H1 (cell line): Measurements from ENCODE around the gene GTF3C2. TPM values are rescaled to one million over a fixed set of nuclear protein-coding genes. Genes with fewer than 3 reads are reported as not detected.

Source experiments
- CTCF ChIA-PET: fragments of 300-600 bp; sonication (Branson Sonifier 250); formaldehyde crosslinking; loops from one replicate; lab custom pipeline; 2021; ENCODE audit not compliant: partially characterized antibody; lab: Charles Lee
- POLR2A ChIA-PET: fragments of 300-600 bp; sonication (Branson Sonifier 250); formaldehyde crosslinking; loops from one replicate; lab custom pipeline; 2021; ENCODE audit warnings: inconsistent platforms; ENCODE audit not compliant: partially characterized antibody; lab: Charles Lee
- DNase-seq, 2 experiments: peaks; one replicate each; pipeline versions ENCODE4 v3.0.0 to v3.0.0-alpha.2; 2010 to 2022; ENCODE audit warnings: low spot score in 2 of 2, low read depth in 1 of 2, mixed read lengths in 1 of 2
- FAIRE-seq: peaks from 2 replicates; lab custom pipeline; 2011; peaks lifted over from hg19 to GRCh38; lab: Jason Lieb, UNC
- H2AFZ ChIP-seq: 2 replicates; pipeline ENCODE4 v1.8.1; 2012; ENCODE audit warnings: low read length, inconsistent platforms
- H2AK5ac ChIP-seq: 2 replicates; pipeline ENCODE4 v1.6.1; 2013; ENCODE audit warnings: low read depth, low read length
- H2BK120ac ChIP-seq: replicated peaks from 2 replicates; pipeline ENCODE3; 2013; ENCODE audit warnings: low read depth, low read length, inconsistent platforms
- H2BK12ac ChIP-seq: 2 replicates; pipeline ENCODE4 v1.6.1; 2013; ENCODE audit warnings: low read depth, low read length
- H2BK15ac ChIP-seq: 2 replicates; pipeline ENCODE4 v1.6.1; 2013; ENCODE audit warnings: low read length
- H2BK20ac ChIP-seq: 2 replicates; pipeline ENCODE4 v1.6.1; 2013; ENCODE audit warnings: low read length
- H2BK5ac ChIP-seq: 2 replicates; pipeline ENCODE4 v1.6.1; 2013; ENCODE audit warnings: low read depth, low read length
- H3K14ac ChIP-seq: 2 replicates; pipeline ENCODE4 v1.6.1; 2013; ENCODE audit warnings: inconsistent platforms; ENCODE audit not compliant: insufficient read length
- H3K18ac ChIP-seq: 2 replicates; pipeline ENCODE4 v1.6.1; 2013; ENCODE audit warnings: low read length; ENCODE audit errors: extremely low read depth
- H3K23ac ChIP-seq: 2 replicates; pipeline ENCODE4 v1.6.1; 2013; ENCODE audit warnings: inconsistent platforms; ENCODE audit not compliant: insufficient read length
- H3K23me2 ChIP-seq: 2 replicates; pipeline ENCODE4 v1.6.1; 2013; ENCODE audit warnings: low read depth, low read length
- H3K27ac ChIP-seq: 2 replicates; pipeline ENCODE4 v1.6.1; 2011; ENCODE audit warnings: low read depth, low read length, inconsistent platforms
- H3K27me3 ChIP-seq, 4 experiments: replicated peaks in 1 of 4; 1 replicate in 1 of 4; 2 replicates in 3 of 4; pipeline versions ENCODE4 v1.6.1 to v1.8.1; 2011 to 2013; ENCODE audit warnings: low read length in 3 of 4, mild to moderate bottlenecking in 3 of 4, inconsistent platforms in 2 of 4, mixed read lengths in 2 of 4, moderate library complexity in 1 of 4; ENCODE audit not compliant: control insufficient read depth in 3 of 4, insufficient read depth in 3 of 4; ENCODE audit errors: extremely low read depth in 1 of 4
- H3K36me3 ChIP-seq, 4 experiments: 2 replicates each; pipeline versions ENCODE4 v1.6.1 to v1.8.1; 2011 to 2013; ENCODE audit warnings: mild to moderate bottlenecking in 4 of 4, low read length in 3 of 4, moderate library complexity in 2 of 4, control low read depth in 1 of 4, inconsistent platforms in 1 of 4; ENCODE audit not compliant: insufficient read depth in 4 of 4, control insufficient read depth in 2 of 4
- H3K4ac ChIP-seq: replicated peaks from 2 replicates; pipeline ENCODE3; 2013; ENCODE audit warnings: low read length, low read depth, mixed read lengths, inconsistent platforms; ENCODE audit not compliant: insufficient read length
- H3K4me1 ChIP-seq, 4 experiments: replicated peaks in 1 of 4; 1 replicate in 1 of 4; 2 replicates in 3 of 4; pipeline versions ENCODE4 v1.6.1 to v1.8.1; 2011 to 2013; ENCODE audit warnings: low read length in 3 of 4, inconsistent platforms in 2 of 4, mixed read lengths in 1 of 4; ENCODE audit not compliant: insufficient read depth in 4 of 4, control insufficient read depth in 3 of 4
- H3K4me2 ChIP-seq, 2 experiments: 2 replicates each; pipeline versions ENCODE4 v1.6.1 to v1.8.1; 2011 to 2013; ENCODE audit warnings: low read depth in 2 of 2, low read length in 2 of 2, control low read depth in 1 of 2, inconsistent platforms in 1 of 2, mild to moderate bottlenecking in 1 of 2; ENCODE audit not compliant: insufficient read depth in 1 of 2
- H3K4me3 ChIP-seq, 4 experiments: fragments of 200-600, 300-600 bp in 1 of 4; sonication (generic), shearing (Covaris generic), sonication (Bioruptor Twin) in 1 of 4; 2 replicates each; pipeline versions ENCODE4 v1.5.1 to v1.8.1; 2011 to 2016; ENCODE audit warnings: low read length in 4 of 4, low read depth in 3 of 4, control low read depth in 2 of 4, inconsistent platforms in 2 of 4, mild to moderate bottlenecking in 2 of 4, mixed read lengths in 1 of 4, moderate library complexity in 1 of 4; ENCODE audit not compliant: insufficient read depth in 2 of 4; ENCODE audit errors: extremely low read depth in 1 of 4
- H3K56ac ChIP-seq: replicated peaks from 2 replicates; pipeline ENCODE3; 2013; ENCODE audit warnings: low read depth, mild to moderate bottlenecking, mixed read lengths, low read length, inconsistent platforms; ENCODE audit not compliant: insufficient read length
- H3K79me1 ChIP-seq: 2 replicates; pipeline ENCODE4 v1.6.1; 2013; ENCODE audit warnings: low read depth, low read length, control low read depth
- H3K79me2 ChIP-seq, 2 experiments: 2 replicates each; pipeline versions ENCODE4 v1.6.1 to v1.8.1; 2012 to 2013; ENCODE audit warnings: low read length in 2 of 2, mild to moderate bottlenecking in 2 of 2, inconsistent platforms in 1 of 2; ENCODE audit not compliant: insufficient read depth in 2 of 2, control insufficient read depth in 1 of 2
- H3K9ac ChIP-seq, 4 experiments: replicated peaks in 1 of 4; 1 replicate in 1 of 4; 2 replicates in 3 of 4; pipeline versions ENCODE4 v1.6.1 to v1.8.1; 2011 to 2013; ENCODE audit warnings: low read depth in 3 of 4, low read length in 3 of 4, control low read depth in 2 of 4, mild to moderate bottlenecking in 2 of 4, moderate library complexity in 2 of 4, inconsistent platforms in 1 of 4; ENCODE audit errors: extremely low read depth in 1 of 4
- H3K9me3 ChIP-seq, 2 experiments: 2 replicates each; pipeline versions ENCODE4 v1.6.1 to v1.8.1; 2012 to 2013; ENCODE audit warnings: mild to moderate bottlenecking in 2 of 2, moderate library complexity in 2 of 2, control low read depth in 1 of 2, inconsistent platforms in 1 of 2, low read depth in 1 of 2, low read length in 1 of 2, mixed read lengths in 1 of 2; ENCODE audit not compliant: insufficient read depth in 2 of 2
- H4K20me1 ChIP-seq, 2 experiments: replicated peaks in 1 of 2; 2 replicates each; pipeline versions ENCODE3 to v1.8.1; 2011 to 2013; ENCODE audit warnings: inconsistent platforms in 2 of 2, low read length in 2 of 2, mild to moderate bottlenecking in 1 of 2; ENCODE audit not compliant: insufficient read depth in 2 of 2, control insufficient read depth in 1 of 2
- H4K5ac ChIP-seq: 2 replicates; pipeline ENCODE4 v1.6.1; 2013; ENCODE audit warnings: low read length, low read depth, mixed read lengths, inconsistent platforms; ENCODE audit not compliant: insufficient read length
- H4K8ac ChIP-seq: 2 replicates; pipeline ENCODE4 v1.8.0; 2013; ENCODE audit warnings: mild to moderate bottlenecking, moderate library complexity, low read length, inconsistent platforms; ENCODE audit not compliant: insufficient read depth; ENCODE audit errors: extremely low read depth
- H4K91ac ChIP-seq: replicated peaks from 2 replicates; pipeline ENCODE3; 2013; ENCODE audit warnings: low read length, mixed read lengths, inconsistent platforms; ENCODE audit not compliant: insufficient read length
- CHD1 ChIP-seq: IDR thresholded peaks from 2 replicates; pipeline ENCODE4 v1.6.1; 2012; ENCODE audit warnings: low read depth, low read length, improper control_type of control experiment
- EP300 ChIP-seq, 2 experiments: IDR thresholded peaks; 1 replicate in 1 of 2; 2 replicates in 1 of 2; pipeline ENCODE4 v1.6.1; 2011 to 2012; ENCODE audit warnings: low read depth in 2 of 2, low read length in 2 of 2, mild to moderate bottlenecking in 2 of 2, borderline replicate concordance in 1 of 2, inconsistent platforms in 1 of 2, moderate library complexity in 1 of 2
- JUN ChIP-seq: IDR thresholded peaks from 2 replicates; pipeline ENCODE4 v1.6.1; 2011; ENCODE audit warnings: low read depth, mild to moderate bottlenecking, improper control_type of control experiment, low read length
- MAX ChIP-seq: IDR thresholded peaks from 2 replicates; pipeline ENCODE4 v1.6.1; 2012; ENCODE audit warnings: inconsistent platforms
- RFX5 ChIP-seq: IDR thresholded peaks from 2 replicates; pipeline ENCODE4 v1.6.1; 2011; ENCODE audit warnings: low read depth, low read length, improper control_type of control experiment, borderline replicate concordance
- RXRA ChIP-seq: IDR thresholded peaks from 2 replicates; pipeline ENCODE4 v1.6.1; 2011; ENCODE audit warnings: low read depth, mild to moderate bottlenecking, low read length, moderate library complexity; ENCODE audit not compliant: insufficient read depth
- SIN3A ChIP-seq, 2 experiments: IDR thresholded peaks in 1 of 2; conservative IDR thresholded peaks in 1 of 2; 2 replicates each; pipeline ENCODE4 v1.6.1; 2011 to 2012; ENCODE audit warnings: low read length in 2 of 2, improper control_type of control experiment in 1 of 2, low read depth in 1 of 2, mild to moderate bottlenecking in 1 of 2
- WGBS, 2 experiments: shearing (Covaris generic) in 1 of 2; methylation state at CpG; one replicate each; pipeline versions ENCODE4 v1.1.6 to v1.1.7; 2013 to 2015; ENCODE audit warnings: low lambda C conversion rate in 2 of 2, mixed read lengths in 2 of 2, inconsistent platforms in 1 of 2, low coverage in 1 of 2, missing lambda C conversion rate in 1 of 2; ENCODE audit not compliant: insufficient replicate concordance in 2 of 2, insufficient coverage in 1 of 2, insufficient read length in 1 of 2; ENCODE audit errors: extremely low coverage in 1 of 2, missing lambda C conversion rate in 1 of 2; 5-methylcytosine and 5-hydroxymethylcytosine counted together
- long read RNA-seq, 2 experiments: library from RNA in 1 of 2; library from capped mRNA in 1 of 2; stranded (forward); transcript quantifications; one replicate each; pipeline ENCODE4 v2.0.0, GENCODE V29; 2021; ENCODE audit warnings: inconsistent platforms in 1 of 2
- polyA minus RNA-seq, 3 experiments: library from RNA; depleted of rRNA, polyadenylated mRNA; stranded (reverse); fragments of >200 nt; gene quantifications; 1 replicate in 2 of 3; 2 replicates in 1 of 3; pipeline ENCODE4 v1.2.3, GENCODE V29; 2011
- polyA plus RNA-seq, 7 experiments: library from polyadenylated mRNA; depleted of rRNA in 3 of 7; stranded (reverse) in 5 of 7; unstranded in 2 of 7; fragments of >200 nt in 5 of 7; fragments of 200-250 nt in 2 of 7; gene quantifications; 1 replicate in 5 of 7; 2 replicates in 1 of 7; 4 replicates in 1 of 7; pipeline versions ENCODE4 v1.2.1 to v1.2.3, GENCODE V29; 2011 to 2013; ENCODE audit warnings: missing spikeins in 2 of 7, mixed read lengths in 2 of 7
- total RNA-seq: library from RNA; stranded (reverse); fragmentation: NEBNext Ultra II Directional; extraction: Animal tissue kit (Norgen Biotek cat#: 25700); gene quantifications from 2 replicates; pipeline ENCODE4 v1.2.1, GENCODE V29; 2021

GTF3C2 gene
- total RNA-seq (118 and 129 TPM in 2 replicates), polyA plus RNA-seq (2011; rRNA removed) (121 and 127 TPM in 2 replicates), polyA minus RNA-seq (2011; rRNA and poly(A)+ RNA removed) (155 TPM in 2 replicates)
- polyA plus RNA-seq (2011; cell fraction: cytosol; rRNA removed): 107 TPM
- polyA plus RNA-seq (2011; cell fraction: nucleus; rRNA removed): 166 TPM
- polyA plus RNA-seq (2012, experiment 1 of 2): 104 to 106 TPM (median 105 TPM) in 4 replicates
- polyA plus RNA-seq (2012, experiment 2 of 2): 83.0 TPM
- 62.8 TPM for polyA plus RNA-seq (2013, experiment 1 of 2)
- polyA plus RNA-seq (2013, experiment 2 of 2): 59.8 TPM
- 55.5 TPM for polyA minus RNA-seq (2011; cell fraction: cytosol; rRNA and poly(A)+ RNA removed)
- 101 TPM for polyA minus RNA-seq (2011; cell fraction: nucleus; rRNA and poly(A)+ RNA removed)
- long read RNA-seq, experiment 1, transcript GTF3C2-213 (3 exons, 1,064 nt): major isoform, 5 of 91 reads
- long read RNA-seq, experiment 1, partial matches to known transcripts: 45 of 91 reads
- long read RNA-seq, experiment 1, other reads (novel, unspliced or antisense): 36 of 91 reads
- long read RNA-seq, experiment 2, partial matches to known transcripts: 16 of 24 reads
- long read RNA-seq, experiment 2, other reads (novel, unspliced or antisense): 5 of 24 reads

GRCh38 chr2:27356382-27357181 lies at the start of gene GTF3C2:
TSS of gene GTF3C2 (minus strand) at chr2:27356764. CDS start at chr2:27343554, 13,210 bp downstream.
- Histone ChIP-seq H3K18ac (peak within 1 kb of the TSS; percentile 89), H2AFZ (peak within 1 kb of the TSS; percentile 66; the same call in 1 of the 2 replicates), H4K20me1 (peaks cover 0 to 3% of the 10 kb centered on the region in 2 experiments), H4K5ac (peak within 1 kb of the TSS; percentile 85), H2BK15ac (no peak within 1 kb of the TSS), H4K8ac (peak within 1 kb of the TSS; percentile 96), H2BK120ac (no peak within 1 kb of the TSS), H2AK5ac (no peak within 1 kb of the TSS; the same call in 1 of the 2 replicates), H3K23ac (no peak within 1 kb of the TSS), H3K27ac (peak within 1 kb of the TSS; percentile 95), H3K27me3 (no peaks in the 10 kb centered on the region), H3K79me2 (peaks cover 11 to 57% of the 10 kb centered on the region in 2 experiments; a peak in 3 of 4 replicates), H2BK5ac (peak within 1 kb of the TSS; percentile 94), H2BK12ac (peak within 1 kb of the TSS; percentile 73), H3K36me3 (no peaks in the 10 kb centered on the region), H3K4me3 (peak within 1 kb of the TSS; percentile 68 to 97 (median 90)), H3K9me3 (no peaks in the 10 kb centered on the region), H3K4me1 (peaks cover 0 to 12% (median 4%) of the 10 kb centered on the region in 4 experiments; a peak in 4 of 7 replicates), H3K23me2 (no peaks in the 10 kb centered on the region), H3K4me2 (peak within 1 kb of the TSS; percentile 63 to 69), H4K91ac (peak within 1 kb of the TSS; percentile 96), H3K14ac (no peak within 1 kb of the TSS), H3K56ac (peak within 1 kb of the TSS; percentile 91), H3K9ac (peak within 1 kb of the TSS; percentile 61 to 98 (median 96)), H3K79me1 (no peaks in the 10 kb centered on the region; the same call in 1 of the 2 replicates), H3K4ac (peak within 1 kb of the TSS; percentile 81), H2BK20ac (no peak within 1 kb of the TSS)
- DNase-seq (peak; percentile 92 to 93), FAIRE-seq (no peak)
- ChIA-PET CTCF (interaction anchor here (0.6 to 1.2 kb wide), 6 partner anchors 10 to 53 kb away, joined by 3 to 5 read pairs (median 3); no protein-coding TSS in a partner anchor), POLR2A (interaction anchor here (0.7 to 9.5 kb wide), 43 partner anchors 7 to 327 kb away, joined by 3 to 135 read pairs (median 4); partner anchors contain the start of genes CAD, EIF2B4, FNDC4 and MPV17)
- 2% methylated on average over 54 of the region's 67 CpGs; no CpG with 5 or more reads in 1 of the 2 experiments for WGBS, 2 experiments
- TF ChIP-seq CHD1 (no peak), EP300 (IDR thresholded peaks at IDR 0.05; ENCODE audit: borderline replicate concordance in 1 of 2, low read depth in 2 of 2, low read length in 2 of 2) (no peak), MAX (peak; percentile 90), RFX5 (no peak), JUN (no peak), SIN3A (conservative IDR thresholded peaks at IDR 0.05 in 1 of 2, IDR thresholded peaks at IDR 0.05 in 1 of 2; ENCODE audit: low read depth in 1 of 2, low read length in 2 of 2) (peak; percentile 14 to 78; a peak in 2 of 4 replicates), RXRA (no peak)
